NCI-H345 (cell line): ENCODE data around the gene SIVA1.

Source experiments
- DNase-seq: peaks from one replicate; lab custom pipeline; 2025; lab: John Stamatoyannopoulos, UW

SIVA1 gene

GRCh38 chr14:104797115-104798044 is 44.4 kb downstream of the SIVA1 start:
- DNase-seq: no peak

- no peak for DNase-seq
Measured at GRCh38 chr14:104798300-104799243, 45.6 kb downstream of the SIVA1 start.

- no peak for DNase-seq
Measured at GRCh38 chr14:104799244-104800014, 46.5 kb downstream of the SIVA1 start.

GRCh38 chr14:104800015-104800770 is 47.2 kb downstream of the SIVA1 start:
- DNase-seq: peak; percentile 71

- peak; percentile 75 for DNase-seq
Measured at GRCh38 chr14:104800771-104801519, 48.0 kb downstream of the SIVA1 start, which contains the start of gene ZBTB42. Gene ZBTB42, plus strand, starts transcription at chr14:104801101. Its CDS starts 97 bp downstream, at chr14:104801198.

GRCh38 chr14:104801520-104802393 is 48.8 kb downstream of the SIVA1 start:
- DNase-seq: no peak

GRCh38 chr14:104802394-104803184 is 49.6 kb downstream of the SIVA1 start:
- DNase-seq: peak; percentile 18

- DNase-seq: no peak
Measured at GRCh38 chr14:104803280-104803911, 50.4 kb downstream of the SIVA1 start.

GRCh38 chr14:104803912-104804410 is 51.0 kb downstream of the SIVA1 start:
- DNase-seq: no peak

GRCh38 chr14:104804481-104805325 is 51.8 kb downstream of the SIVA1 start:
- DNase-seq: no peak

GRCh38 chr14:104805326-104805678 is 52.4 kb downstream of the SIVA1 start:
- DNase-seq: peak; percentile 73

GRCh38 chr14:104805941-104806624 is 53.1 kb downstream of the SIVA1 start:
- no peak for DNase-seq

- DNase-seq: no peak
Measured at GRCh38 chr14:104806625-104807465, 53.9 kb downstream of the SIVA1 start.

- DNase-seq: no peak
Measured at GRCh38 chr14:104808456-104808855, 55.5 kb downstream of the SIVA1 start.
